T-helper 1 cell treated with Interleukin-12 subunit alpha and Interleukin-12 subunit beta and Interleukin-4 antibody, amounts not matched to agents 30 ng/mL and 1 ng/mL, for 36 hours (primary cell): Measurements from ENCODE around the gene FBLN1. TPM values are rescaled to one million over a fixed set of nuclear protein-coding genes. Genes with fewer than 3 reads are reported as not detected.
"Not testable (repeated sequence)": the region's sequence is repeated elsewhere in the genome, so short reads cannot be mapped to it uniquely, and the experiment has no call there.

Experiments used
- intact Hi-C: fragments of 100-400 bp; cut with micrococcal nuclease; formaldehyde crosslinking; loops from one replicate; pipeline ENCODE4 v1.15.1; 2024
- total RNA-seq: library from RNA; stranded (reverse); gene quantifications from 2 replicates; pipeline ENCODE4 v1.2.3, GENCODE V29; 2022

FBLN1 gene
- total RNA-seq, 1 donor from 2014 or later = not detected

GRCh38 chr22:45544588-45545170 is 42.0 kb downstream of the FBLN1 start:
- intact Hi-C loops = no loop called here

- intact Hi-C loops = no loop called here
Measured at GRCh38 chr22:45546333-45547015, 43.8 kb downstream of the FBLN1 start.

- intact Hi-C loops = no loop called here
Measured at GRCh38 chr22:45547016-45547345, 44.3 kb downstream of the FBLN1 start.

GRCh38 chr22:45547731-45548130 is 45.0 kb downstream of the FBLN1 start:
- intact Hi-C loops = no loop called here

GRCh38 chr22:45548247-45548840 is 45.7 kb downstream of the FBLN1 start:
- intact Hi-C loops = no loop called here

GRCh38 chr22:45548991-45549761 is 46.5 kb downstream of the FBLN1 start:
- intact Hi-C loops = no loop called here

GRCh38 chr22:45549762-45550378 is 47.2 kb downstream of the FBLN1 start:
- intact Hi-C loops = no loop called here

GRCh38 chr22:45550416-45550815 is 47.7 kb downstream of the FBLN1 start:
- intact Hi-C loops = no loop called here

- intact Hi-C loops = no loop called here
Measured at GRCh38 chr22:45550891-45551290, 48.2 kb downstream of the FBLN1 start.

GRCh38 chr22:45551310-45552016 is 48.8 kb downstream of the FBLN1 start:
- intact Hi-C loops = loop anchor here (2.0 kb wide), 1 partner anchor 111 kb away; no protein-coding TSS in a partner anchor

GRCh38 chr22:45552017-45552411 is 49.3 kb downstream of the FBLN1 start:
- intact Hi-C loops = loop anchor here (2.0 kb wide), 1 partner anchor 111 kb away; no protein-coding TSS in a partner anchor

GRCh38 chr22:45552580-45553350 is 50.1 kb downstream of the FBLN1 start:
- intact Hi-C loops = loop anchor here (1.0 to 2.0 kb wide), 3 partner anchors 112 to 283 kb away; no protein-coding TSS in a partner anchor

GRCh38 chr22:45553351-45554039 is 50.8 kb downstream of the FBLN1 start:
- intact Hi-C loops = loop anchor here (1.0 to 2.0 kb wide), 3 partner anchors 113 to 284 kb away; no protein-coding TSS in a partner anchor

- intact Hi-C loops = no loop called here
Measured at GRCh38 chr22:45554040-45554406, 51.3 kb downstream of the FBLN1 start.

GRCh38 chr22:45554861-45555260 is 52.2 kb downstream of the FBLN1 start:
- intact Hi-C loops = no loop called here

- intact Hi-C loops = not testable (repeated sequence)
Measured at GRCh38 chr22:45557926-45558325, 55.2 kb downstream of the FBLN1 start.

GRCh38 chr22:45560092-45560491 is 57.4 kb downstream of the FBLN1 start:
- intact Hi-C loops = not testable (repeated sequence)

GRCh38 chr22:45560761-45561160 is 58.1 kb downstream of the FBLN1 start:
- intact Hi-C loops = not testable (repeated sequence)

- intact Hi-C loops = no loop called here
Measured at GRCh38 chr22:45562102-45562501, 59.4 kb downstream of the FBLN1 start.
